Measurements from ENCODE around the gene RASGRF1.

The RASGRF1 gene

GRCh38 chr15:79099692-79100091 lies 9.1 kb upstream of the RASGRF1 start:
- TF ChIP-seq CTCF (conservative IDR thresholded peaks at IDR 0.05; ENCODE audit: low read depth, low read length): no peak
- no peak for DNase-seq (ENCODE audit: low read depth)
- H3K4me3 ChIP-seq (ENCODE audit: low read length): no peak overlapping the region

- no peak for TF ChIP-seq CTCF (conservative IDR thresholded peaks at IDR 0.05; ENCODE audit: low read depth, low read length)
- H3K4me3 ChIP-seq (ENCODE audit: low read length): no peak overlapping the region
- no peak for DNase-seq (ENCODE audit: low read depth)
Observed at GRCh38 chr15:79094611-79095021, 4.0 kb upstream of the RASGRF1 start.

- no peak overlapping the region for H3K4me3 ChIP-seq (ENCODE audit: low read length)
- no peak for DNase-seq (ENCODE audit: low read depth)
- TF ChIP-seq CTCF (conservative IDR thresholded peaks at IDR 0.05; ENCODE audit: low read depth, low read length): no peak
Observed at GRCh38 chr15:79093352-79093935, 2.9 kb upstream of the RASGRF1 start.

GRCh38 chr15:79092382-79092781 lies 1.8 kb upstream of the RASGRF1 start:
- no peak for DNase-seq (ENCODE audit: low read depth)
- no peak overlapping the region for H3K4me3 ChIP-seq (ENCODE audit: low read length)
- TF ChIP-seq CTCF (conservative IDR thresholded peaks at IDR 0.05; ENCODE audit: low read depth, low read length): no peak

- DNase-seq (ENCODE audit: low read depth): no peak
- no peak for TF ChIP-seq CTCF (conservative IDR thresholded peaks at IDR 0.05; ENCODE audit: low read depth, low read length)
- H3K4me3 ChIP-seq (ENCODE audit: low read length): peak overlapping the region; percentile 28
Observed at GRCh38 chr15:79091204-79091867, 756 bp upstream of the RASGRF1 start.

GRCh38 chr15:79089890-79090486 lies 592 bp downstream of the RASGRF1 start:
- DNase-seq (ENCODE audit: low read depth): no peak
- peak overlapping the region; percentile 15 for H3K4me3 ChIP-seq (ENCODE audit: low read length)
- no peak for TF ChIP-seq CTCF (conservative IDR thresholded peaks at IDR 0.05; ENCODE audit: low read depth, low read length)
